NCI-H2196 treated with DMSO at 0.1 percent for 48 hours (cell line): ENCODE data around the gene KRTAP9-3.
"Not testable (repeated sequence)": the region's sequence is repeated elsewhere in the genome, so short reads cannot be mapped to it uniquely, and the experiment has no call there.

ENCODE experiments used
- DNase-seq: peaks from one replicate; lab custom pipeline; 2025; ENCODE audit not compliant: unreplicated experiment; lab: John Stamatoyannopoulos, UW

The KRTAP9-3 gene, protein sequence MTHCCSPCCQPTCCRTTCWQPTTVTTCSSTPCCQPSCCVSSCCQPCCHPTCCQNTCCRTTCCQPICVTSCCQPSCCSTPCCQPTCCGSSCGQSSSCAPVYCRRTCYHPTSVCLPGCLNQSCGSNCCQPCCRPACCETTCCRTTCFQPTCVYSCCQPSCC

GRCh38 chr17:41232399-41233105 is at the start of gene KRTAP9-3:
KRTAP9-3 (plus strand) TSS chr17:41232449; CDS start chr17:41232502, 53 bp downstream.
- DNase-seq: not testable (repeated sequence)

GRCh38 chr17:41184480-41184961 is 47.7 kb upstream of the KRTAP9-3 start, which contains the start of gene KRTAP4-1:
KRTAP4-1 (minus strand) TSS chr17:41184911; CDS start chr17:41184854, 57 bp downstream.
- DNase-seq: no peak

DNA sequence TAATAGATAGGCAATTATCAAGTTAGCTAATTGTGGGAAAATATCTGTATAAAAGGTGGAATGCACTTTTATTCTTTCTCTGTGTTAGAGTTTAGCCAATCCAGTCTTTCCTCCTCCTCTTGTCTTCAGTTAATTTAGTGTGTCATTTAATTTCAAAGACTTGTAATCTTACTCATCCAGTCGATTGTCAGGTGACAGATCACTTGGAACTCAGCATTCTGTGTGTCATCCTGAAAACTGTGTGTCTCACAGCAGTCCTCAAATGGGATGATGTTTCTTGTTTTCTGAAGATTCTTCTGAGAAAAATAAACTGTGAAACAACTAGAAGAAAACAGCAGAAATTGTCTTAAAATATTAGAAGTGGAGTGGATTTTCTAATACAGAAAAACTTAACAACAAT is 47.2 kb upstream of the KRTAP9-3 start:
- DNase-seq: no peak

GRCh38 chr17:41186872-41187271 is 45.4 kb upstream of the KRTAP9-3 start:
- DNase-seq: no peak

DNA sequence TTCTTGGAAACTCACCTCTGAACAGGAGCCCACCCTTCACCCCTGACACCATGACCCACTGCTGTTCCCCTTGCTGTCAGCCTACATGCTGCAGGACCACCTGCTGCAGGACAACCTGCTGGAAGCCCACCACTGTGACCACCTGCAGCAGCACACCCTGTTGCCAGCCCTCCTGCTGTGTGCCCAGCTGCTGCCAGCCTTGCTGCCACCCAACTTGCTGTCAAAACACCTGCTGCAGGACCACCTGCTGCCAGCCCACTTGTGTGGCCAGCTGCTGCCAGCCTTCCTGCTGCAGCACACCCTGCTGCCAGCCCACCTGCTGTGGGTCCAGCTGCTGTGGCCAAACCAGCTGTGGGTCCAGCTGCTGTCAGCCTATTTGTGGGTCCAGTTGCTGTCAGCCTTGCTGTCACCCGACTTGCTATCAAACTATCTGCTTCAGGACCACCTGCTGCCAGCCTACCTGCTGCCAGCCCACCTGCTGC is 42.4 kb upstream of the KRTAP9-3 start, which contains the start of gene KRTAP9-1:
TSS of gene KRTAP9-1 (plus strand) at position 51 of the 482 bp plus-strand sequence. CDS start at position 51, 0 bp downstream.
- DNase-seq: not testable (repeated sequence)

- DNase-seq: no peak
Measured at GRCh38 chr17:41190328-41190727, 41.9 kb upstream of the KRTAP9-3 start.

DNA sequence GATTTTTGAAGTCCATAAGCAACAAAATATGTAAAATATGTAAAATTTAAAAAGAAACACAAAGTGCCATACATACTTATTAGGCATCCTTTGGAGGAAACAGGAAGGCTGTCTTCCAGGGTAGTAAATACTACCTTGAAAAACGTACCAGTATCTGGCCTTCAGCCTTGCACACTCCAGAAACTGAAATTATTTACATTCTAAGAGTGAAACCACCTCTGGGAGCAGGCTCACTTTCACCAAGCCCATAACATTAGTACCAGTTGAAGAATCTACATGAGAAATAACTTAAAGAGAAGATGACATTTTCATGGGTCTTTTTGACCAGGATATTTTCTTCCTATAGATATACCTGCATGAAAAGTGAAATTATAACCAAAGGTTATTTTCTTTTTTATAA is 36.2 kb upstream of the KRTAP9-3 start:
- no peak for DNase-seq

GRCh38 chr17:41199421-41200078 is 32.7 kb upstream of the KRTAP9-3 start:
- DNase-seq: no peak

- DNase-seq: peak; percentile 58
Measured at GRCh38 chr17:41211845-41212466, 20.3 kb upstream of the KRTAP9-3 start.

DNA sequence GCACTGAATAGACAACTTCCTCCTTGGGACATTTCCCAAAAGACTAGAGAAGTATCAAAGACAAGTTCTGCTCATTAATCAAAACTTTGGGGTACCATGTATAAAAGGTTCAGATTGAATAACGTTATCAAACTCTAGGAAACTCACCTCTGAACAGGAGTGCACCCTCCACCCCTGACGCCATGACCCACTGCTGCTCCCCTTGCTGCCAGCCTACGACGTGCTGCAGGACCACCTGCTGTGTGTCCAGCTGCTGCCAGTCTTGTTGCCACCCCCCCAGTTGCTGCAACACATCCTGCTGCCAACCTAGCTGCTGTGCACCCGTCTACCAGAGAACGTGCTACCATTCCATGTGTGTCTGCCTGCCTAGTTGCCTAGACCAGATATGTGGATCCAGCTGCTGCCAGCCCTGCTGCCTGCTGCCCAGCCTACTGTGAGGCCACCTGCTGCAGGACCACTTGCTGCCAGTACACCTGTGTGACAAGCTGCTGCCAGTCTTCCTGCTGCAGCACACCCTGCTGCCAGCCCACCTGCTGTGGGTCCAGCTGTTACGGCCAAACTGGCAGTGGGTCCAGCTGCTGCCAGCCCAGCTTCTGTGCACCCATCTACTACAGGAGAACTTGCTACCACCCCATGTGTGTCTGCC is 19.6 kb upstream of the KRTAP9-3 start:
- DNase-seq: peak; percentile 40

DNA sequence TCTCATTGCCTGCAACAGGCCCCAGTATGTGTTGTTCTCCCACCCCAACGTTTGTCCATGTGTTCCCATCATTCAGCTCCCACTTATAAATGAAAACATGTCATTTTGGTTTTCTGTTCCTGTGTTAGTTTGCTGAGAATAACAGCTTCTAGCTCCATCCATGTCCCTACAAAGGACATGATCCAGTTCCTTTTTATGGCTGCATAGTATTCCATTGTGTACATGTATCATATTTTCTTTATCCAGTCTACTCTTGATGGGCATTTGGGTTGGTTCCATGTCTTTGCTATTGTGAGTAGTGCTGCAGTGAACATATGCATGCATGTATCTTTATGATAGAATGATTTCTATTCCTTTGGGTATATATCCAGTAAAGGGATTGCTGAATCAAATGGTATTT is 16.6 kb upstream of the KRTAP9-3 start:
- no peak for DNase-seq

GRCh38 chr17:41223821-41224220 is 8.4 kb upstream of the KRTAP9-3 start:
- no peak for DNase-seq

DNA sequence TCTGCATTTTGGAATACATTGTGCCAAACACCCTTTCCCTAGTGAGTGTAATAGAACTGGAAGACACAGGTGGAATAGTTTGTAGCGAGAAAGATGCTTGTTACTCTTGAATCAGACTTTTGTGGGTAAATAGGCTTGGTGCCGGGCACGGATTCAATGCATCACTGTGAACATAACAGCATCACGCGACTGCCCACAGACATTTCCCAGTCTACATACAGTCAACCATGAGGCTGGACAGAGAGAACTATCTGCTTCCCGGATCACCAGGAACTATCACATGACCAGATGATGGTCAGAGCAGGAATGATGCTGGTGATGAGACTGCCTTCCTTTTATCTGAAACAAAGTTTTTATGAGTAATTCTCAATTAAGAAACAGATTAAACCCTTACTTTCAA is 6.2 kb upstream of the KRTAP9-3 start:
- DNase-seq: no peak

DNA sequence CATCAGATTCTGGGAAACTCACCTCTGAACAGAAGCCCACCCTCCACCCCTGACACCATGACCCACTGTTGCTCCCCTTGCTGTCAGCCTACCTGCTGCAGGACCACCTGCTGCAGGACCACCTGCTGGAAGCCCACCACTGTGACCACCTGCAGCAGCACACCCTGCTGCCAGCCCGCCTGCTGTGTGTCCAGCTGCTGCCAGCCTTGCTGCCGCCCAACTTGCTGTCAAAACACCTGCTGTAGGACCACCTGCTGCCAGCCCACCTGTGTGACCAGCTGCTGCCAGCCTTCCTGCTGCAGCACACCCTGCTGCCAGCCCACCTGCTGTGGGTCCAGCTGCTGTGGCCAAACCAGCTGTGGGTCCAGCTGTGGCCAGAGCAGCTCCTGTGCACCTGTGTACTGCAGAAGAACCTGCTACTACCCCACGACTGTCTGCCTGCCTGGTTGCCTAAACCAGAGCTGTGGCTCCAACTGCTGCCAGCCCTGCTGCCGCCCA is 5.6 kb upstream of the KRTAP9-3 start, which contains the start of gene KRTAP9-2:
TSS of gene KRTAP9-2 (plus strand) at position 51 of the 498 bp plus-strand sequence. CDS start at position 58, 7 bp downstream.
- not testable (repeated sequence) for DNase-seq

- DNase-seq: no peak
Measured at GRCh38 chr17:41230094-41230493, 2.2 kb upstream of the KRTAP9-3 start.

GRCh38 chr17:41231731-41232130 is 518 bp upstream of the KRTAP9-3 start:
- no peak for DNase-seq

DNA sequence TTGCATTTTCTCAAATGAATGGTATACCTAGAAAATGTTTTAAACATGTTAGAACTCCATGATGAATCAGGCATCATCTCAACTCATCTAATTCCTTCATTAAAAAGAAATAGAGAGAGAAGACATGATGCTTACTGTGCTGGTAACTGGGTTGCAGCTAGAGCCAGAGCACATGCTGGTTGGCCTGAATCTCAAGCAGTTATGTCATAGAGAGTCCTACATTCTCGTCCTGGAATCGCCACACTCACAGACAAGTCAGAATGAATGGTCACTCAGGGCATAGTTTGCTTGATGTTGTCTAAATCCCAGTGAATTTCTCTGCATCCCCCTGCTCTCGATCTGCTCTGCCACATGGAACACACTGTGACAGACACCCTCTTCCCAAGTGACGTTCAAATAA is 4.9 kb downstream of the KRTAP9-3 start:
- DNase-seq: not testable (repeated sequence)

DNA sequence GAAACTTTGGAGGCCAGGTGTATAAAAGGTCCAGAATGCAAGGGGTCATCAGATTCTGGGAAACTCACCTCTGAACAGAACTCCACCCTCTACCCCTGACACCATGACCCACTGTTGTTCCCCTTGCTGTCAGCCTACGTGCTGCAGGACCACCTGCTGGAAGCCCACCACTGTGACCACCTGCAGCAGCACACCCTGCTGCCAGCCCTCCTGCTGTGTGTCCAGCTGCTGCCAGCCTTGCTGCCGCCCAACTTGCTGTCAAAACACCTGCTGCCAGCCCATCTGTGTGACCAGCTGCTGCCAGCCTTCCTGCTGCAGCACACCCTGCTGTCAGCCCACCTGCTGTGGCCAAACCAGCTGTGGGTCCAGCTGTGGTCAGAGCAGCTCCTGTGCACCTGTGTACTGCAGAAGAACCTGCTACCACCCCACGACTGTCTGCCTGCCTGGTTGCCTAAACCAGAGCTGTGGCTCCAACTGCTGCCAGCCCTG is 5.7 kb downstream of the KRTAP9-3 start, which contains the start of gene KRTAP9-8:
TSS of gene KRTAP9-8 (plus strand) at position 51 of the 489 bp plus-strand sequence. CDS start at position 104, 53 bp downstream.
- DNase-seq: not testable (repeated sequence)

GRCh38 chr17:41246995-41247787 is 14.9 kb downstream of the KRTAP9-3 start:
- DNase-seq: not testable (repeated sequence)
